ENCODE data around the gene ZMYND11. TPM values are rescaled to one million over a fixed set of nuclear protein-coding genes. Genes with fewer than 3 reads are reported as not detected.

The ZMYND11 gene
- total and polyA plus RNA-seq, 2 donors from 2014 or later, result 32.7 to 80.7 TPM

GRCh38 chr10:200405-200804, 65.2 kb downstream of the ZMYND11 start:
- intact Hi-C loops (cut with DNase I), result no loop called here
- no peak for FAIRE-seq

GRCh38 chr10:201328-201771, 66.1 kb downstream of the ZMYND11 start:
- Histone ChIP-seq H3K4me1 (ENCODE audit: control insufficient read depth in 2 of 3, insufficient read depth in 2 of 3, low read depth in 1 of 3, low read length in 3 of 3) (no peaks in the 10 kb centered on the region), H3K9me3 (ENCODE audit: control insufficient read depth in 2 of 3, insufficient read depth in 1 of 3, low read length in 3 of 3) (peaks cover 0 to 2% (median 0%) of the 10 kb centered on the region in 3 donors), H3K27ac (ENCODE audit: low read depth in 2 of 2, low read length in 2 of 2) (no peak overlapping the region), H3K9ac (ENCODE audit: low read length in 3 of 3) (no peak overlapping the region), H3K4me3 (ENCODE audit: low read length in 3 of 3) (no peak overlapping the region), H3K27me3 (ENCODE audit: control insufficient read depth, insufficient read depth, low read length) (no peaks in the 10 kb centered on the region), H3K36me3 (ENCODE audit: control insufficient read depth in 2 of 3, insufficient read depth in 3 of 3, low read length in 3 of 3) (peaks cover 0 to 3% (median 0%) of the 10 kb centered on the region in 3 donors)
- TF ChIP-seq, protein P1, sequence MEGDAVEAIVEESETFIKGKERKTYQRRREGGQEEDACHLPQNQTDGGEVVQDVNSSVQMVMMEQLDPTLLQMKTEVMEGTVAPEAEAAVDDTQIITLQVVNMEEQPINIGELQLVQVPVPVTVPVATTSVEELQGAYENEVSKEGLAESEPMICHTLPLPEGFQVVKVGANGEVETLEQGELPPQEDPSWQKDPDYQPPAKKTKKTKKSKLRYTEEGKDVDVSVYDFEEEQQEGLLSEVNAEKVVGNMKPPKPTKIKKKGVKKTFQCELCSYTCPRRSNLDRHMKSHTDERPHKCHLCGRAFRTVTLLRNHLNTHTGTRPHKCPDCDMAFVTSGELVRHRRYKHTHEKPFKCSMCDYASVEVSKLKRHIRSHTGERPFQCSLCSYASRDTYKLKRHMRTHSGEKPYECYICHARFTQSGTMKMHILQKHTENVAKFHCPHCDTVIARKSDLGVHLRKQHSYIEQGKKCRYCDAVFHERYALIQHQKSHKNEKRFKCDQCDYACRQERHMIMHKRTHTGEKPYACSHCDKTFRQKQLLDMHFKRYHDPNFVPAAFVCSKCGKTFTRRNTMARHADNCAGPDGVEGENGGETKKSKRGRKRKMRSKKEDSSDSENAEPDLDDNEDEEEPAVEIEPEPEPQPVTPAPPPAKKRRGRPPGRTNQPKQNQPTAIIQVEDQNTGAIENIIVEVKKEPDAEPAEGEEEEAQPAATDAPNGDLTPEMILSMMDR (IDR thresholded peaks at IDR 0.05; ENCODE audit: borderline replicate concordance, extremely low read depth, insufficient read depth), result no peak
- FAIRE-seq (no peak), DNase-seq (no peak)
- intact Hi-C loops (cut with DNase I), result no loop called here

More at GRCh38 chr10:200405-200804, 65.2 kb downstream of the ZMYND11 start:
- Histone ChIP-seq H3K9ac (ENCODE audit: low read length in 3 of 3) (no peak overlapping the region), H3K27me3 (ENCODE audit: control insufficient read depth, insufficient read depth, low read length) (no peaks in the 10 kb centered on the region), H3K27ac (ENCODE audit: low read depth in 2 of 2, low read length in 2 of 2) (no peak overlapping the region), H3K4me3 (ENCODE audit: low read length in 3 of 3) (no peak overlapping the region), H3K36me3 (ENCODE audit: control insufficient read depth in 2 of 3, insufficient read depth in 3 of 3, low read length in 3 of 3) (peaks cover 0 to 3% (median 0%) of the 10 kb centered on the region in 3 donors), H3K4me1 (ENCODE audit: control insufficient read depth in 2 of 3, insufficient read depth in 2 of 3, low read depth in 1 of 3, low read length in 3 of 3) (no peaks in the 10 kb centered on the region), H3K9me3 (ENCODE audit: control insufficient read depth in 2 of 3, insufficient read depth in 1 of 3, low read length in 3 of 3) (peaks cover 0 to 2% (median 0%) of the 10 kb centered on the region in 3 donors)
- DNase-seq, result no peak
- TF ChIP-seq, protein P1 (IDR thresholded peaks at IDR 0.05; ENCODE audit: borderline replicate concordance, extremely low read depth, insufficient read depth), result no peak

GRCh38 chr10:208616-209015, 73.4 kb downstream of the ZMYND11 start:
- no peaks in the 10 kb centered on the region for H3K4me1 ChIP-seq (ENCODE audit: control insufficient read depth in 2 of 3, insufficient read depth in 2 of 3, low read depth in 1 of 3, low read length in 3 of 3)
- TF ChIP-seq, protein P1 (IDR thresholded peaks at IDR 0.05; ENCODE audit: borderline replicate concordance, extremely low read depth, insufficient read depth), result no peak
- FAIRE-seq (no peak), DNase-seq (no peak)
- H3K27ac ChIP-seq (ENCODE audit: low read depth in 2 of 2, low read length in 2 of 2), result no peak overlapping the region
- no peak overlapping the region for H3K9ac ChIP-seq (ENCODE audit: low read length in 3 of 3)
- H3K4me3 ChIP-seq (ENCODE audit: low read length in 3 of 3), result no peak overlapping the region
- intact Hi-C loops (cut with DNase I), result no loop called here
- peaks cover 0 to 3% (median 2%) of the 10 kb centered on the region in 3 donors for H3K36me3 ChIP-seq (ENCODE audit: control insufficient read depth in 2 of 3, insufficient read depth in 3 of 3, low read length in 3 of 3)
- no peaks in the 10 kb centered on the region for H3K27me3 ChIP-seq (ENCODE audit: control insufficient read depth, insufficient read depth, low read length)
- no peaks in the 10 kb centered on the region for H3K9me3 ChIP-seq (ENCODE audit: control insufficient read depth in 2 of 3, insufficient read depth in 1 of 3, low read length in 3 of 3)

- Histone ChIP-seq H3K4me3 (ENCODE audit: low read length in 3 of 3) (no peak overlapping the region), H3K9me3 (ENCODE audit: control insufficient read depth in 2 of 3, insufficient read depth in 1 of 3, low read length in 3 of 3) (no peaks in the 10 kb centered on the region), H3K9ac (ENCODE audit: low read length in 3 of 3) (no peak overlapping the region), H3K27me3 (ENCODE audit: control insufficient read depth, insufficient read depth, low read length) (no peaks in the 10 kb centered on the region), H3K4me1 (ENCODE audit: control insufficient read depth in 2 of 3, insufficient read depth in 2 of 3, low read depth in 1 of 3, low read length in 3 of 3) (no peaks in the 10 kb centered on the region), H3K36me3 (ENCODE audit: control insufficient read depth in 2 of 3, insufficient read depth in 3 of 3, low read length in 3 of 3) (peaks cover 0 to 3% (median 2%) of the 10 kb centered on the region in 3 donors), H3K27ac (ENCODE audit: low read depth in 2 of 2, low read length in 2 of 2) (no peak overlapping the region)
- no peak for FAIRE-seq
- DNase-seq, result no peak
- TF ChIP-seq, protein P1 (IDR thresholded peaks at IDR 0.05; ENCODE audit: borderline replicate concordance, extremely low read depth, insufficient read depth), result no peak
- intact Hi-C loops (cut with DNase I), result no loop called here
These were observed 74.1 kb downstream of the ZMYND11 start for GRCh38 chr10:209357-209756.

Data from kidney (tissue), 14 donors.